ENCODE results near the gene SMIM22. TPM values are rescaled to one million over a fixed set of nuclear protein-coding genes. Genes with fewer than 3 reads are reported as not detected.

Gene SMIM22
- total RNA-seq, 2 donors from 2014 or later: not detected

- no peak overlapping the region for H3K27ac Mint-ChIP-seq
Measured at GRCh38 chr16:4803898-4804762, 9.0 kb downstream of the SMIM22 start.

GRCh38 chr16:4805231-4805630, 10.1 kb downstream of the SMIM22 start:
- ATAC-seq (no peak), DNase-seq (no peak)
- H3K4me1 Mint-ChIP-seq: peaks cover 7% of the 10 kb centered on the region
- H3K36me3 Mint-ChIP-seq (ENCODE audit: low read depth): no peaks in the 10 kb centered on the region
- H3K4me3 Mint-ChIP-seq: no peak overlapping the region
- no peaks in the 10 kb centered on the region for H3K9me3 ChIP-seq (ENCODE audit: control insufficient read depth, low read length, poor library complexity, severe bottlenecking)
- H3K27me3 Mint-ChIP-seq: no peaks in the 10 kb centered on the region
- H3K27ac Mint-ChIP-seq: no peak overlapping the region

More at GRCh38 chr16:4803898-4804762, 9.0 kb downstream of the SMIM22 start:
- DNase-seq (no peak), ATAC-seq (no peak)
- Mint-ChIP-seq H3K4me1 (peaks cover 7% of the 10 kb centered on the region), H3K36me3 (ENCODE audit: low read depth) (no peaks in the 10 kb centered on the region), H3K4me3 (peak overlapping the region; percentile 55), H3K27me3 (no peaks in the 10 kb centered on the region)
- no peaks in the 10 kb centered on the region for H3K9me3 ChIP-seq (ENCODE audit: control insufficient read depth, low read length, poor library complexity, severe bottlenecking)

- no peak overlapping the region for H3K4me3 Mint-ChIP-seq
- H3K9me3 ChIP-seq (ENCODE audit: control insufficient read depth, low read length, poor library complexity, severe bottlenecking): no peaks in the 10 kb centered on the region
- no peak for ATAC-seq
- DNase-seq: no peak
- H3K4me1 Mint-ChIP-seq: peaks cover 6% of the 10 kb centered on the region
- H3K27me3 Mint-ChIP-seq: no peaks in the 10 kb centered on the region
- H3K27ac Mint-ChIP-seq: no peak overlapping the region
- no peaks in the 10 kb centered on the region for H3K36me3 Mint-ChIP-seq (ENCODE audit: low read depth)
Measured at GRCh38 chr16:4806280-4806679, 11.1 kb downstream of the SMIM22 start.

- Mint-ChIP-seq H3K36me3 (ENCODE audit: low read depth) (peaks cover 4% of the 10 kb centered on the region), H3K4me1 (no peaks in the 10 kb centered on the region), H3K27ac (no peak overlapping the region), H3K27me3 (no peaks in the 10 kb centered on the region), H3K4me3 (no peak overlapping the region)
- DNase-seq (no peak), ATAC-seq (no peak)
- no peaks in the 10 kb centered on the region for H3K9me3 ChIP-seq (ENCODE audit: control insufficient read depth, low read length, poor library complexity, severe bottlenecking)
Measured at GRCh38 chr16:4811242-4811641, 16.1 kb downstream of the SMIM22 start.

GRCh38 chr16:4811773-4812172, 16.6 kb downstream of the SMIM22 start:
- H3K4me1 Mint-ChIP-seq: no peaks in the 10 kb centered on the region
- no peak for DNase-seq
- no peaks in the 10 kb centered on the region for H3K9me3 ChIP-seq (ENCODE audit: control insufficient read depth, low read length, poor library complexity, severe bottlenecking)
- peaks cover 4% of the 10 kb centered on the region for H3K36me3 Mint-ChIP-seq (ENCODE audit: low read depth)
- ATAC-seq: no peak
- H3K4me3 Mint-ChIP-seq: no peak overlapping the region
- no peak overlapping the region for H3K27ac Mint-ChIP-seq
- no peaks in the 10 kb centered on the region for H3K27me3 Mint-ChIP-seq

- DNase-seq (no peak), ATAC-seq (no peak)
- Mint-ChIP-seq H3K27ac (peak overlapping the region; percentile 11), H3K4me1 (no peaks in the 10 kb centered on the region), H3K27me3 (no peaks in the 10 kb centered on the region), H3K36me3 (ENCODE audit: low read depth) (peaks cover 7% of the 10 kb centered on the region), H3K4me3 (no peak overlapping the region)
- H3K9me3 ChIP-seq (ENCODE audit: control insufficient read depth, low read length, poor library complexity, severe bottlenecking): no peaks in the 10 kb centered on the region
Measured at GRCh38 chr16:4813251-4814003, 18.3 kb downstream of the SMIM22 start.

GRCh38 chr16:4814046-4814445, 18.9 kb downstream of the SMIM22 start:
- H3K4me3 Mint-ChIP-seq: no peak overlapping the region

GRCh38 chr16:4814542-4815173, 19.5 kb downstream of the SMIM22 start:
- no peak overlapping the region for H3K4me3 Mint-ChIP-seq
- H3K9me3 ChIP-seq (ENCODE audit: control insufficient read depth, low read length, poor library complexity, severe bottlenecking): no peaks in the 10 kb centered on the region
- DNase-seq (no peak), ATAC-seq (no peak)
- H3K4me1 Mint-ChIP-seq: peaks cover 3% of the 10 kb centered on the region
- peaks cover 12% of the 10 kb centered on the region for H3K36me3 Mint-ChIP-seq (ENCODE audit: low read depth)
- H3K27ac Mint-ChIP-seq: no peak overlapping the region
- H3K27me3 Mint-ChIP-seq: no peaks in the 10 kb centered on the region

More at GRCh38 chr16:4814046-4814445, 18.9 kb downstream of the SMIM22 start:
- H3K4me1 Mint-ChIP-seq: peaks cover 3% of the 10 kb centered on the region
- no peak for DNase-seq
- no peaks in the 10 kb centered on the region for H3K9me3 ChIP-seq (ENCODE audit: control insufficient read depth, low read length, poor library complexity, severe bottlenecking)
- no peak for ATAC-seq
- H3K27ac Mint-ChIP-seq: peak overlapping the region; percentile 11
- peaks cover 12% of the 10 kb centered on the region for H3K36me3 Mint-ChIP-seq (ENCODE audit: low read depth)
- no peaks in the 10 kb centered on the region for H3K27me3 Mint-ChIP-seq

GRCh38 chr16:4820652-4821051, 25.5 kb downstream of the SMIM22 start:
- Mint-ChIP-seq H3K27ac (no peak overlapping the region), H3K4me1 (peaks cover 11% of the 10 kb centered on the region), H3K36me3 (ENCODE audit: low read depth) (peaks cover 16% of the 10 kb centered on the region), H3K27me3 (no peaks in the 10 kb centered on the region), H3K4me3 (no peak overlapping the region)
- H3K9me3 ChIP-seq (ENCODE audit: control insufficient read depth, low read length, poor library complexity, severe bottlenecking): no peaks in the 10 kb centered on the region
- ATAC-seq (no peak), DNase-seq (no peak)

GRCh38 chr16:4825196-4825595, 30.0 kb downstream of the SMIM22 start:
- DNase-seq (no peak), ATAC-seq (no peak)
- H3K9me3 ChIP-seq (ENCODE audit: control insufficient read depth, low read length, poor library complexity, severe bottlenecking): no peaks in the 10 kb centered on the region
- Mint-ChIP-seq H3K36me3 (ENCODE audit: low read depth) (peaks cover 6% of the 10 kb centered on the region), H3K27ac (peak overlapping the region; percentile 63), H3K4me3 (no peak overlapping the region), H3K4me1 (peaks cover 8% of the 10 kb centered on the region), H3K27me3 (no peaks in the 10 kb centered on the region)

- Mint-ChIP-seq H3K27me3 (no peaks in the 10 kb centered on the region), H3K4me3 (no peak overlapping the region), H3K36me3 (ENCODE audit: low read depth) (peaks cover 15% of the 10 kb centered on the region), H3K27ac (no peak overlapping the region), H3K4me1 (peaks cover 15% of the 10 kb centered on the region)
- no peaks in the 10 kb centered on the region for H3K9me3 ChIP-seq (ENCODE audit: control insufficient read depth, low read length, poor library complexity, severe bottlenecking)
- no peak for ATAC-seq
- no peak for DNase-seq
Measured at GRCh38 chr16:4826526-4826925, 31.4 kb downstream of the SMIM22 start.

- DNase-seq (no peak), ATAC-seq (no peak)
- H3K9me3 ChIP-seq (ENCODE audit: control insufficient read depth, low read length, poor library complexity, severe bottlenecking): no peaks in the 10 kb centered on the region
- no peak overlapping the region for H3K27ac Mint-ChIP-seq
- no peak overlapping the region for H3K4me3 Mint-ChIP-seq
- H3K27me3 Mint-ChIP-seq: no peaks in the 10 kb centered on the region
- peaks cover 15% of the 10 kb centered on the region for H3K4me1 Mint-ChIP-seq
- H3K36me3 Mint-ChIP-seq (ENCODE audit: low read depth): peaks cover 15% of the 10 kb centered on the region
Measured at GRCh38 chr16:4826980-4827379, 31.8 kb downstream of the SMIM22 start.
